Keratinocyte (primary cell): ENCODE data around the gene GASK1A. TPM values are rescaled to one million over a fixed set of nuclear protein-coding genes. Genes with fewer than 3 reads are reported as not detected.

Source experiments
- DNase-seq: peaks from one replicate; pipeline ENCODE4 v3.0.0-alpha.2; 2011; ENCODE audit warnings: low read depth, missing footprints, low spot score
- FAIRE-seq: peaks from 2 replicates; lab custom pipeline; 2011; peaks lifted over from hg19 to GRCh38; lab: Jason Lieb, UNC
- H2AFZ ChIP-seq: 2 replicates; pipeline ENCODE4 v1.6.0; 2012; ENCODE audit warnings: low read length, control low read depth, inconsistent platforms; ENCODE audit not compliant: control insufficient read depth
- H3K27ac ChIP-seq: 2 replicates; pipeline ENCODE4 v1.5.1; 2011; ENCODE audit warnings: low read length; ENCODE audit not compliant: control insufficient read depth, insufficient read depth
- H3K27me3 ChIP-seq: 3 replicates; pipeline ENCODE4 v1.6.0; 2011; ENCODE audit warnings: low read length; ENCODE audit not compliant: control insufficient read depth, insufficient read depth; ENCODE audit errors: extremely low read depth
- H3K36me3 ChIP-seq, 2 experiments: 2 replicates in 1 of 2; 3 replicates in 1 of 2; pipeline ENCODE4 v1.5.1; 2011; ENCODE audit warnings: low read length in 2 of 2, mild to moderate bottlenecking in 1 of 2; ENCODE audit not compliant: control insufficient read depth in 2 of 2, insufficient read depth in 2 of 2; ENCODE audit errors: extremely low read depth in 1 of 2
- H3K4me1 ChIP-seq: 3 replicates; pipeline ENCODE4 v1.5.1; 2011; ENCODE audit warnings: low read length; ENCODE audit not compliant: control insufficient read depth, insufficient read depth; ENCODE audit errors: extremely low read depth
- H3K4me2 ChIP-seq: 3 replicates; pipeline ENCODE4 v1.6.0; 2011; ENCODE audit warnings: low read depth, low read length; ENCODE audit not compliant: control insufficient read depth, insufficient read depth; ENCODE audit errors: extremely low read depth
- H3K4me3 ChIP-seq, 3 experiments: fragments of 200-600 bp in 1 of 3; sonication (generic) in 1 of 3; 2 replicates in 2 of 3; 3 replicates in 1 of 3; pipeline ENCODE4 v1.5.1; 2011 to 2016; ENCODE audit warnings: low read length in 3 of 3, mild to moderate bottlenecking in 3 of 3, control low read depth in 2 of 3, inconsistent platforms in 1 of 3, low read depth in 1 of 3, mixed read lengths in 1 of 3, mixed run types in 1 of 3, moderate library complexity in 1 of 3; ENCODE audit not compliant: control insufficient read depth in 2 of 3, insufficient read depth in 2 of 3; ENCODE audit errors: extremely low read depth in 1 of 3
- H3K79me2 ChIP-seq: 2 replicates; pipeline ENCODE4 v1.6.0; 2012; ENCODE audit warnings: low read length; ENCODE audit not compliant: control insufficient read depth, insufficient read depth
- H3K9ac ChIP-seq: 3 replicates; pipeline ENCODE4 v1.6.0; 2011; ENCODE audit warnings: low read length; ENCODE audit not compliant: control insufficient read depth, insufficient read depth; ENCODE audit errors: extremely low read depth
- H3K9me1 ChIP-seq: 3 replicates; pipeline ENCODE4 v1.6.0; 2011; ENCODE audit warnings: low read length; ENCODE audit not compliant: control insufficient read depth, insufficient read depth; ENCODE audit errors: extremely low read depth
- H3K9me3 ChIP-seq: 2 replicates; pipeline ENCODE4 v1.5.1; 2012; ENCODE audit warnings: low read depth, low read length; ENCODE audit not compliant: control insufficient read depth
- H4K20me1 ChIP-seq: 3 replicates; pipeline ENCODE4 v1.6.0; 2011; ENCODE audit warnings: low read length; ENCODE audit not compliant: control insufficient read depth, insufficient read depth; ENCODE audit errors: extremely low read depth
- CTCF ChIP-seq, 3 experiments: IDR thresholded peaks in 1 of 3; conservative IDR thresholded peaks in 1 of 3; optimal IDR thresholded peaks in 1 of 3; 2 replicates in 2 of 3; 3 replicates in 1 of 3; pipeline versions ENCODE3 to v1.5.1; 2011; ENCODE audit warnings: low read length in 3 of 3, mild to moderate bottlenecking in 3 of 3, moderate library complexity in 2 of 3, control low read depth in 1 of 3, inconsistent platforms in 1 of 3; ENCODE audit not compliant: insufficient read depth in 2 of 3; ENCODE audit errors: extremely low read depth in 1 of 3
- EZH2 ChIP-seq: IDR thresholded peaks from one replicate; pipeline ENCODE4 v1.6.1; 2012; ENCODE audit warnings: inconsistent platforms, mild to moderate bottlenecking, low read length, moderate library complexity
- dilution Hi-C: fragments of 300-500 bp; cut with MboI; formaldehyde crosslinking; loops from one replicate; pipeline ENCODE4 v1.7.0; 2020; ENCODE audit warnings: low sequenced_read_pairs; ENCODE audit not compliant: extremely low pct_ligation_motif_present
- polyA plus RNA-seq, 5 experiments: library from polyadenylated mRNA; depleted of rRNA in 3 of 5; stranded (reverse) in 3 of 5; stranded (forward) in 1 of 5; unstranded in 1 of 5; fragments of >200 nt; gene quantifications; 1 replicate in 1 of 5; 2 replicates in 3 of 5; 3 replicates in 1 of 5; pipeline versions ENCODE4 v1.2.1 to v1.2.3, GENCODE V29; 2011 to 2012; ENCODE audit warnings: missing spikeins in 2 of 5, low read depth in 1 of 5, low replicate concordance in 1 of 5

The GASK1A gene
- polyA plus RNA-seq, 1 donor (not counting 4 experiments of a cell fraction or from before 2014, with no cell fraction given), result 0.30 TPM

GRCh38 chr3:42975456-42975855 lies 3.7 kb upstream of the GASK1A start:
- peaks cover 28% of the 10 kb centered on the region for H3K27me3 ChIP-seq
- H3K79me2 ChIP-seq, result no peaks in the 10 kb centered on the region
- H3K4me2 ChIP-seq, result no peak overlapping the region
- peaks cover 3% of the 10 kb centered on the region for H4K20me1 ChIP-seq
- H3K4me3 ChIP-seq, result no peak overlapping the region
- H3K9ac ChIP-seq, result no peak overlapping the region
- no peak overlapping the region for H3K27ac ChIP-seq
- H2AFZ ChIP-seq, result no peak overlapping the region
- peaks cover 5% of the 10 kb centered on the region for H3K9me3 ChIP-seq
- H3K9me1 ChIP-seq, result no peaks in the 10 kb centered on the region
- no peaks in the 10 kb centered on the region for H3K36me3 ChIP-seq
- H3K4me1 ChIP-seq, result no peaks in the 10 kb centered on the region
- dilution Hi-C loops, result no loop called here
- FAIRE-seq (no peak), DNase-seq (no peak)
- TF ChIP-seq EZH2, result no peak
- no peak for TF ChIP-seq CTCF (optimal IDR thresholded peaks at IDR 0.05 in 1 of 3, IDR thresholded peaks at IDR 0.05 in 1 of 3, conservative IDR thresholded peaks at IDR 0.05 in 1 of 3; ENCODE audit: extremely low read depth in 1 of 3, insufficient read depth in 2 of 3, low read length in 3 of 3)

- no peak overlapping the region for H3K4me2 ChIP-seq
- TF ChIP-seq EZH2 (no peak), CTCF (optimal IDR thresholded peaks at IDR 0.05 in 1 of 3, IDR thresholded peaks at IDR 0.05 in 1 of 3, conservative IDR thresholded peaks at IDR 0.05 in 1 of 3; ENCODE audit: extremely low read depth in 1 of 3, insufficient read depth in 2 of 3, low read length in 3 of 3) (no peak)
- H3K4me1 ChIP-seq, result no peaks in the 10 kb centered on the region
- H3K36me3 ChIP-seq, result no peaks in the 10 kb centered on the region
- no peaks in the 10 kb centered on the region for H3K9me1 ChIP-seq
- no peak overlapping the region for H3K27ac ChIP-seq
- no peak for FAIRE-seq
- H3K9me3 ChIP-seq, result peaks cover 5% of the 10 kb centered on the region
- H4K20me1 ChIP-seq, result peaks cover 3% of the 10 kb centered on the region
- dilution Hi-C loops, result no loop called here
- no peak overlapping the region for H3K9ac ChIP-seq
- H3K79me2 ChIP-seq, result no peaks in the 10 kb centered on the region
- DNase-seq, result no peak
- H2AFZ ChIP-seq, result no peak overlapping the region
- H3K27me3 ChIP-seq, result peaks cover 33% of the 10 kb centered on the region
- H3K4me3 ChIP-seq, result no peak overlapping the region
Observed at GRCh38 chr3:42975955-42976354, 3.2 kb upstream of the GASK1A start.
